Ovary (tissue), 9 donors: ENCODE data around the gene USP47. TPM values are rescaled to one million over a fixed set of nuclear protein-coding genes. Genes with fewer than 3 reads are reported as not detected.

Source experiments
- DNase-seq, 5 donors: peaks; one replicate each; pipeline ENCODE4 v3.0.0-alpha.2; 2019 to 2020
- H3K27ac ChIP-seq, 2 donors: fragments of 200-600 bp; one replicate each; pipeline versions ENCODE4 v1.5.1 to v1.8.0; 2019 to 2022
- H3K27me3 ChIP-seq: fragments of 200-600 bp; one replicate; pipeline ENCODE4 v1.8.0; 2022
- H3K36me3 ChIP-seq: fragments of 200-600 bp; sonication (generic); one replicate; pipeline ENCODE4 v1.5.1; 2019
- H3K4me1 ChIP-seq: one replicate; pipeline ENCODE4 v1.8.1; 2013; ENCODE audit warnings: mild to moderate bottlenecking, moderate library complexity; ENCODE audit not compliant: insufficient read depth
- H3K4me3 ChIP-seq: fragments of 200-600 bp; sonication (generic); one replicate; pipeline ENCODE4 v1.5.1; 2017
- H3K9me3 ChIP-seq, 2 donors: fragments of 200-600 bp in 1 of 2; sonication (generic) in 1 of 2; one replicate each; pipeline versions ENCODE4 v1.5.1 to v1.8.1; 2013 to 2019; ENCODE audit warnings: mild to moderate bottlenecking in 1 of 2, moderate library complexity in 1 of 2
- EP300 ChIP-seq: sonication (generic); formaldehyde crosslinking; IDR thresholded peaks from one replicate; pipeline ENCODE4 v1.6.1; 2017; ENCODE audit warnings: antibody characterized with exemption
- POLR2A ChIP-seq: fragments of 450-650 bp; IDR thresholded peaks from one replicate; pipeline ENCODE4 v1.6.1; 2017; ENCODE audit warnings: antibody characterized with exemption, mild to moderate bottlenecking, moderate library complexity
- WGBS, 3 donors: extraction: QIAGEN DNeasy Blood & Tissue Kit in 1 of 3; methylation state at CpG; one replicate each; pipeline versions ENCODE4 v1.1.5 to v1.1.7; 2013 to 2017; 5-methylcytosine and 5-hydroxymethylcytosine counted together
- intact Hi-C, 4 donors: fragments of 100-400 bp; cut with DNase I; formaldehyde crosslinking; loops; one replicate each; pipeline versions ENCODE4 v1.11.0 to v1.15.1; 2022 to 2023
- polyA plus RNA-seq, 2 donors: library from polyadenylated mRNA; stranded (reverse); fragments of 200-250 nt in 1 of 2; fragments of 350-450 nt in 1 of 2; fragmentation: Illumina TruSeq in 1 of 2; extraction: RNeasy Lipid Tissue Mini Kit (QIAGEN cat#74804) in 1 of 2; gene quantifications; one replicate each; pipeline ENCODE4 v1.2.3, GENCODE V29; 2013 to 2014
- total RNA-seq, 7 donors: library from RNA; depleted of rRNA in 2 of 7; stranded (reverse); fragments of >200 nt in 2 of 7; fragmentation: NEBNext Ultra II Directional in 3 of 7; extraction: Animal tissue kit (Norgen Biotek cat#: 25700) in 3 of 7; gene quantifications; one replicate each; pipeline versions ENCODE4 v1.1.0 to v1.2.4, GENCODE V29; 2016 to 2023
- TF ChIP-seq, protein P1 (sequence below), 3 donors: fragments of 450-650 bp in 2 of 3; fragments of 200-600 bp in 1 of 3; IDR thresholded peaks; one replicate each; pipeline versions ENCODE4 v1.5.1 to v1.8.0; 2016 to 2022; ENCODE audit warnings: antibody characterized with exemption in 3 of 3, mild to moderate bottlenecking in 1 of 3
- donor health status: DM: no; HTN: no; CAD: no; lungs with moderate emphysema.
- donor health status: DM: no; HTN: no; CAD: no.
- donor health status: Bipolar disorder and iron deficiency.
- donor health status: DM: yes; HTN: yes; CAD: no.
- donor health status: DM: no; HTN: no; CAD: no.
- donor health status: DM: yes; HTN: yes; CAD: no.

Gene USP47
- total and polyA plus RNA-seq, 9 donors, result 26.5 to 70.5 (median 51.2) TPM

DNA sequence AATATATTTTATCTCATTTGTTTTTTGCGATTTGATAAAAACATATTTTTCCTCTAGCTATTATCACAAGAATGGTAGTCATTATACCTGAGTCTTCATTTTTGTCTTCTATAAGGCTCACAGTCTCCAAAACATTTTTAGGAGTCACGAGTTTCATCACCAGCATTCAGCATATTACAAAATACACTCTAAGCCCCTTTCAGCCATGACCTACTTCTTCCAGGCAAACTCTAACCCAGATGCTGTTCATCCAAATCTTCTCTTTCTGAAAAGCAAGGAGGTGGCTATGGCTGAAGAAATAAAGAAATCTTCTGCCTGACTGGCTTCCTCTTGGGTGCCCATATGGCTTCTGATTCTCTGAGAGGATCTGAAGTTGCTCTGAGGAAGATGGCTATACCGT, 35.7 kb upstream of the USP47 start:
- Histone ChIP-seq H3K4me1 (no peaks in the 10 kb centered on the region), H3K9me3 (no peaks in the 10 kb centered on the region), H3K27me3 (no peaks in the 10 kb centered on the region), H3K4me3 (no peak overlapping the region), H3K27ac (no peak overlapping the region), H3K36me3 (no peaks in the 10 kb centered on the region)
- TF ChIP-seq, protein P1, sequence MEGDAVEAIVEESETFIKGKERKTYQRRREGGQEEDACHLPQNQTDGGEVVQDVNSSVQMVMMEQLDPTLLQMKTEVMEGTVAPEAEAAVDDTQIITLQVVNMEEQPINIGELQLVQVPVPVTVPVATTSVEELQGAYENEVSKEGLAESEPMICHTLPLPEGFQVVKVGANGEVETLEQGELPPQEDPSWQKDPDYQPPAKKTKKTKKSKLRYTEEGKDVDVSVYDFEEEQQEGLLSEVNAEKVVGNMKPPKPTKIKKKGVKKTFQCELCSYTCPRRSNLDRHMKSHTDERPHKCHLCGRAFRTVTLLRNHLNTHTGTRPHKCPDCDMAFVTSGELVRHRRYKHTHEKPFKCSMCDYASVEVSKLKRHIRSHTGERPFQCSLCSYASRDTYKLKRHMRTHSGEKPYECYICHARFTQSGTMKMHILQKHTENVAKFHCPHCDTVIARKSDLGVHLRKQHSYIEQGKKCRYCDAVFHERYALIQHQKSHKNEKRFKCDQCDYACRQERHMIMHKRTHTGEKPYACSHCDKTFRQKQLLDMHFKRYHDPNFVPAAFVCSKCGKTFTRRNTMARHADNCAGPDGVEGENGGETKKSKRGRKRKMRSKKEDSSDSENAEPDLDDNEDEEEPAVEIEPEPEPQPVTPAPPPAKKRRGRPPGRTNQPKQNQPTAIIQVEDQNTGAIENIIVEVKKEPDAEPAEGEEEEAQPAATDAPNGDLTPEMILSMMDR (IDR thresholded peaks at IDR 0.05), result no peak
- TF ChIP-seq EP300, result no peak
- WGBS, 3 donors, result 89 to 93% (median 93%) methylated on average over 3 of the region's 3 CpGs
- DNase-seq, result no peak
- intact Hi-C loops, result loop anchor here in 3 of 4 donors (10.0 kb wide), 3 partner anchors 239 to 479 kb away; no protein-coding TSS in a partner anchor

DNA sequence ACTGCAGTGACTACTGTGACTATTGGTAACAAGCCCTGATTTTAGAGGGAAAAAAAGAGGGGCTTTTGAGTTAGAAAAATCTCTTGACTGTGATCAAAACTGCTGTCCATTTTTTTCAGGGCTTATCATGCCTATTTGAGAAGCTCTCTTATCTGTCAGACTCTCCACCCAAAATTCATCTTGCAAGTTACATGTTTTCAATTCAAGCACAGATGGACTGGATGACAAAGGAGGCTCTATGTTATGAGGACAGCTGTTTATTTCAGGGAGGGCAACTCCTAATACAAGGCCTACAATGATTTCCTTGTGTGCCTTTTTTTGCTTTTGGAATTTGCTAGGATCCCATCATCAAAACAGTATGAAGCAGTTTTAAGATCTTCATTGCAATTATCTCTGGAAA, 35.2 kb upstream of the USP47 start:
- Histone ChIP-seq H3K27ac (no peak overlapping the region), H3K9me3 (no peaks in the 10 kb centered on the region), H3K4me1 (no peaks in the 10 kb centered on the region), H3K36me3 (no peaks in the 10 kb centered on the region), H3K27me3 (no peaks in the 10 kb centered on the region), H3K4me3 (no peak overlapping the region)
- DNase-seq, result no peak
- TF ChIP-seq, protein P1 (IDR thresholded peaks at IDR 0.05), result no peak
- intact Hi-C loops, result loop anchor here in 3 of 4 donors (10.0 kb wide), 3 partner anchors 238 to 478 kb away; no protein-coding TSS in a partner anchor

DNA sequence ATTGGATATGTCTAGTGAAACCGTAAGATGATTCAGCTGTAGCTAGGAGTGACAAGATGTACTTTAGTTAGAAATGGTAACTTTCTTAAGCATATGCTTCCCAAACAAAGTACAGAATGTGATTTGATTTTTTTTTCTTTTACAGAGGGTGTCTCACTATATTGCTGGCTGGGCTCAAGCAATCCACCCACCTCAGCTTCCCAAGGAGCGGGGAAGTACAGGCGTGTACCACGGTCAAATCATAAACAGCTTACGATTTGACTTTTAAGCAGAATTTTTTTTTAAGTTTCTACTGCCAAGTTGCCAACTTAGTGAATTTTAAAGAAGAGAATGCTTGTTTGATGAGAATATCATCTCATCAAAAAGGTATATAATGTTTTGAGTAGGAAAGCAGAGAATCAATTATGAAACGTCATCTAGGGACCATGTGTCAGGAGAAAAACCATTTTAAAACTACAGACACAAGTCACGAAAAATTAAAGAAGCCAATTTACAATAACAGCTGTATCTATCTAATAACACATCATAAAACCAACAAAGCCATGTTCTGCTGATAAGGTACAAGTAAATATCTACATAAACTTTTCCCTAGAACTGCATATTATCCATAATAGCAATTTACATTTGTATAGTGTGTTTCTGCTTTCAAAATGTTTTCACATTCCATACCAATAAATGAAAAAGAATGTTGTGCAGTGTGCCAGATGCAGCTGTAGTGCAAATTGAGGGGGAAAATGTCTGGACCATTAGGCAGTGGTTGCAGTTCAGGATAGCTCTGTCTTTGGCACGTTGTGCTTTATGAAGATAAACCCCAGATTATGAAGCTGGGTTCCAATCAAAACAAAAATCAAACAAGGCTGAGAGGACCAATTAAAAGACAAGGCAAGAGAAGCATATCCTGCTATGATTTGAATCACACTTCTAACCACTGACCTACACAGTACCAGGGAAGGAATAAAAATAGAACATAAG, 33.7 kb upstream of the USP47 start:
- no peak for DNase-seq
- Histone ChIP-seq H3K4me1 (no peaks in the 10 kb centered on the region), H3K4me3 (no peak overlapping the region), H3K27ac (no peak overlapping the region), H3K36me3 (no peaks in the 10 kb centered on the region), H3K9me3 (no peaks in the 10 kb centered on the region), H3K27me3 (no peaks in the 10 kb centered on the region)
- WGBS, 3 donors, result 38 to 55% (median 44%) methylated on average over 8 of the region's 8 CpGs
- TF ChIP-seq, protein P1 (IDR thresholded peaks at IDR 0.05), result no peak
- TF ChIP-seq EP300, result no peak
- no peak for TF ChIP-seq POLR2A
- intact Hi-C loops, result loop anchor here in 3 of 4 donors (10.0 kb wide), 3 partner anchors 237 to 477 kb away; no protein-coding TSS in a partner anchor

DNA sequence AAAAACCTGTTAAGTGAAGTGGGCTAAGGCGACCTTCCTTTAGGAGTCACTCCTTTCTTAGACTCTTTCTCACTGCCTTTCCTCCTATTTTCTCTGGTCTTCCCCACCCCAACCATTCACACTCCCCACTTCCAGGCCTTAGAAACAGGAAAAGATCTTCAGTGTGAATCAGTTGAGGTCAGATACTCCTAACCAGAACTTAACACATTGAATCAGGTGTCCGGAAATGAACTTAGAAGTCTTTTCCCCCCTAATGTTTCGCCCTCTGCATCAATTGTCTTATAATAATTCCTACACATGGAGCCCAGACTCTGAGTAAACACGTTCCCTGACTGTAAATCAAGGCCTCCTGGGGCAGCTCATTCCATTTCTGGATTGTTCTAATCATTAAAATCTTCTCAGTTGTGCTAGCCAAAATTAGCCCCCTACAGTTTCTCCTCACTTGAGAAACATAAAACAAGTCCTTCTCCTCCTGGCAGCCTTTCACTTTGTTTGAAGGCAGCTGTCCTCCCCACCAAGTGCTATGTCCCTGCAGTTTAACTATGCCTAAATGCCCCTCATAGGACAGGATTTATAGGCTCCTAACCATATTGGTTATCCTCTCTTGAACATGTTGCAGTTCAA, 32.7 kb upstream of the USP47 start:
- intact Hi-C loops, result loop anchor here in 3 of 4 donors (10.0 kb wide), 3 partner anchors 236 to 476 kb away; no protein-coding TSS in a partner anchor

More for the DNA sequence above, 32.7 kb upstream of the USP47 start:
- DNase-seq, result no peak
- WGBS, 3 donors, result 73 to 82% (median 82%) methylated on average over 4 of the region's 4 CpGs
- Histone ChIP-seq H3K4me1 (no peaks in the 10 kb centered on the region), H3K9me3 (no peaks in the 10 kb centered on the region), H3K4me3 (no peak overlapping the region), H3K27me3 (no peaks in the 10 kb centered on the region), H3K36me3 (no peaks in the 10 kb centered on the region), H3K27ac (no peak overlapping the region)
- TF ChIP-seq EP300 (no peak), POLR2A (no peak)
- TF ChIP-seq, protein P1 (IDR thresholded peaks at IDR 0.05), result no peak
